ENCODE measurements around the gene ENOPH1. TPM values are rescaled to one million over a fixed set of nuclear protein-coding genes. Genes with fewer than 3 reads are reported as not detected.

Gene ENOPH1
- total RNA-seq, 1 donor from 2014 or later = 35.6 TPM

GRCh38 chr4:82482387-82482786 is 52.0 kb downstream of the ENOPH1 start:
- Mint-ChIP-seq H3K4me3 (no peak overlapping the region), H3K36me3 (peaks cover 3% of the 10 kb centered on the region), H3K4me1 (ENCODE audit: unreplicated experiment) (no peaks in the 10 kb centered on the region), H3K9me3 (peaks cover 6% of the 10 kb centered on the region), H3K27me3 (peaks cover 9% of the 10 kb centered on the region), H3K27ac (no peak overlapping the region)
- no peak for DNase-seq (ENCODE audit: extremely low spot score, unreplicated experiment)
- no peak for TF ChIP-seq CTCF (conservative IDR thresholded peaks at IDR 0.05)

- Mint-ChIP-seq H3K36me3 (peaks cover 3% of the 10 kb centered on the region), H3K9me3 (no peaks in the 10 kb centered on the region), H3K4me3 (no peak overlapping the region), H3K4me1 (ENCODE audit: unreplicated experiment) (peaks cover 6% of the 10 kb centered on the region), H3K27me3 (peaks cover 5% of the 10 kb centered on the region), H3K27ac (no peak overlapping the region)
- no peak for TF ChIP-seq CTCF (conservative IDR thresholded peaks at IDR 0.05)
- DNase-seq (ENCODE audit: extremely low spot score, unreplicated experiment) = no peak
These were observed 54.8 kb downstream of the ENOPH1 start for GRCh38 chr4:82484996-82485783.

GRCh38 chr4:82489076-82489475 is 58.7 kb downstream of the ENOPH1 start:
- DNase-seq (ENCODE audit: extremely low spot score, unreplicated experiment) = no peak
- H3K27ac Mint-ChIP-seq = no peak overlapping the region
- no peaks in the 10 kb centered on the region for H3K9me3 Mint-ChIP-seq
- no peak overlapping the region for H3K4me3 Mint-ChIP-seq
- no peak for TF ChIP-seq CTCF (conservative IDR thresholded peaks at IDR 0.05)
- peaks cover 7% of the 10 kb centered on the region for H3K4me1 Mint-ChIP-seq (ENCODE audit: unreplicated experiment)
- H3K27me3 Mint-ChIP-seq = peaks cover 12% of the 10 kb centered on the region
- peaks cover 3% of the 10 kb centered on the region for H3K36me3 Mint-ChIP-seq

- Mint-ChIP-seq H3K36me3 (peaks cover 3% of the 10 kb centered on the region), H3K27me3 (peaks cover 12% of the 10 kb centered on the region), H3K4me1 (ENCODE audit: unreplicated experiment) (peaks cover 7% of the 10 kb centered on the region), H3K4me3 (no peak overlapping the region), H3K27ac (no peak overlapping the region), H3K9me3 (no peaks in the 10 kb centered on the region)
- no peak for TF ChIP-seq CTCF (conservative IDR thresholded peaks at IDR 0.05)
- no peak for DNase-seq (ENCODE audit: extremely low spot score, unreplicated experiment)
These were observed 59.6 kb downstream of the ENOPH1 start for GRCh38 chr4:82489987-82490386.

- H3K27me3 Mint-ChIP-seq = peaks cover 14% of the 10 kb centered on the region
- H3K36me3 Mint-ChIP-seq = peaks cover 3% of the 10 kb centered on the region
- no peak for DNase-seq (ENCODE audit: extremely low spot score, unreplicated experiment)
- H3K4me3 Mint-ChIP-seq = no peak overlapping the region
- no peak for TF ChIP-seq CTCF (conservative IDR thresholded peaks at IDR 0.05)
- H3K4me1 Mint-ChIP-seq (ENCODE audit: unreplicated experiment) = peaks cover 7% of the 10 kb centered on the region
- no peak overlapping the region for H3K27ac Mint-ChIP-seq
- H3K9me3 Mint-ChIP-seq = no peaks in the 10 kb centered on the region
These were observed 61.0 kb downstream of the ENOPH1 start for GRCh38 chr4:82491251-82491960.

Measured in type B pancreatic cell (in vitro differentiated cells).